AG04450 (cell line): ENCODE data around the gene YLPM1. TPM values are rescaled to one million over a fixed set of nuclear protein-coding genes. Genes with fewer than 3 reads are reported as not detected.

Experiments
- CTCF ChIA-PET: fragments of 300-600, 350-600 bp; formaldehyde crosslinking; extraction: SDS; loops from one replicate; lab custom pipeline; 2022; ENCODE audit warnings: antibody characterized with exemption, inconsistent platforms; lab: Charles Lee
- POLR2A ChIA-PET: fragments of 350-600 bp; formaldehyde crosslinking; extraction: SDS; loops from one replicate; lab custom pipeline; 2021; ENCODE audit warnings: antibody characterized with exemption, inconsistent platforms; lab: Yijun Ruan, JAX
- DNase-seq: peaks from one replicate; pipeline ENCODE4 v3.0.0-alpha.2; 2011; ENCODE audit warnings: low read depth, low spot score
- H3K27ac ChIP-seq: one replicate; pipeline ENCODE4 v1.5.1; 2012; ENCODE audit warnings: low read depth, low read length, control low read depth
- H3K27me3 ChIP-seq: one replicate; pipeline ENCODE4 v1.6.0; 2012; ENCODE audit warnings: low read length; ENCODE audit not compliant: control insufficient read depth, insufficient read depth
- H3K4me3 ChIP-seq: 2 replicates; pipeline ENCODE4 v1.5.1; 2011; ENCODE audit warnings: mild to moderate bottlenecking, low read depth, low read length, control low read depth
- H3K9me3 ChIP-seq: 2 replicates; pipeline ENCODE4 v1.5.1; 2012; ENCODE audit warnings: low read length; ENCODE audit not compliant: control insufficient read depth, insufficient read depth
- CTCF ChIP-seq: IDR thresholded peaks from 2 replicates; pipeline ENCODE4 v1.5.1; 2011; ENCODE audit warnings: low read depth, low read length, control low read depth, inconsistent platforms
- polyA plus RNA-seq: library from polyadenylated mRNA; depleted of rRNA; stranded (reverse); fragments of >200 nt; gene quantifications from 2 replicates; pipeline ENCODE4 v1.2.3, GENCODE V29; 2011

Gene YLPM1
- polyA plus RNA-seq, 1 experiment, result 15.3 TPM

DNA sequence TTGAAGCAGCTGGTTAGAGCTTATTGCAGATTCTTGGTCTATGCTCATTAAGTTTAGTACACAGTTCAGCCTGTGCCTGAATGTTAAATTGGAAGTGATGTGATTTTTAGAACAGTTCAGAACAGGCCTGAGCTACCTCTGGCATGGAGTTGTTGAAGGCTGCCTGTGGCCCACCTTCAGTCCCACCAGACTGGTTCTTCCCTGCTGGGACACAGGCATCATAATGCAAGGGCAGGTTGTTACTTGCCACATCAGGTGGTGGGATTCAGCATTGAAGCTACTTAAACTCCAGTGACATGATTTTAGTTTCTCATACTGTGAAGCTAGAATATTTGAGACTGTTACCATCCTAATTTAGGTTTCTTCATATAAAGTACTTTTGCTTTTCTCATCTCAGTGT lies 63.5 kb downstream of the YLPM1 start:
- DNase-seq, result no peak
- TF ChIP-seq CTCF, result no peak
- Histone ChIP-seq H3K4me3 (no peak overlapping the region), H3K9me3 (no peaks in the 10 kb centered on the region), H3K27me3 (no peaks in the 10 kb centered on the region), H3K27ac (no peak overlapping the region)
- POLR2A ChIA-PET, result no interaction called here
- CTCF ChIA-PET, result no interaction called here

GRCh38 chr14:74829251-74829650 lies 66.1 kb downstream of the YLPM1 start:
- CTCF ChIA-PET, result interaction anchor here (1.0 kb wide), 1 partner anchor 25 kb away, joined by 3 read pairs; no protein-coding TSS in a partner anchor
- no peak for TF ChIP-seq CTCF
- H3K4me3 ChIP-seq, result no peak overlapping the region
- POLR2A ChIA-PET, result no interaction called here
- DNase-seq, result no peak
- no peak overlapping the region for H3K27ac ChIP-seq
- no peaks in the 10 kb centered on the region for H3K9me3 ChIP-seq
- H3K27me3 ChIP-seq, result no peaks in the 10 kb centered on the region

GRCh38 chr14:74832849-74833248 lies 69.7 kb downstream of the YLPM1 start:
- Histone ChIP-seq H3K27me3 (no peaks in the 10 kb centered on the region), H3K27ac (no peak overlapping the region), H3K4me3 (no peak overlapping the region), H3K9me3 (no peaks in the 10 kb centered on the region)
- CTCF ChIA-PET, result no interaction called here
- no peak for TF ChIP-seq CTCF
- POLR2A ChIA-PET, result no interaction called here
- DNase-seq, result no peak

GRCh38 chr14:74834692-74835392 lies 71.7 kb downstream of the YLPM1 start:
- Histone ChIP-seq H3K27me3 (no peaks in the 10 kb centered on the region), H3K9me3 (no peaks in the 10 kb centered on the region), H3K27ac (peak overlapping the region; percentile 62), H3K4me3 (no peak overlapping the region)
- POLR2A ChIA-PET, result interaction anchor here (1.2 to 1.6 kb wide), 2 partner anchors 12 to 72 kb away, joined by 3 to 4 read pairs; partner anchors contain the start of gene YLPM1
- DNase-seq, result no peak
- CTCF ChIA-PET, result interaction anchor here (2.4 to 3.5 kb wide), 2 partner anchors 26 to 223 kb away, joined by 8 to 22 read pairs; partner anchors contain the start of gene LTBP2
- no peak for TF ChIP-seq CTCF

DNA sequence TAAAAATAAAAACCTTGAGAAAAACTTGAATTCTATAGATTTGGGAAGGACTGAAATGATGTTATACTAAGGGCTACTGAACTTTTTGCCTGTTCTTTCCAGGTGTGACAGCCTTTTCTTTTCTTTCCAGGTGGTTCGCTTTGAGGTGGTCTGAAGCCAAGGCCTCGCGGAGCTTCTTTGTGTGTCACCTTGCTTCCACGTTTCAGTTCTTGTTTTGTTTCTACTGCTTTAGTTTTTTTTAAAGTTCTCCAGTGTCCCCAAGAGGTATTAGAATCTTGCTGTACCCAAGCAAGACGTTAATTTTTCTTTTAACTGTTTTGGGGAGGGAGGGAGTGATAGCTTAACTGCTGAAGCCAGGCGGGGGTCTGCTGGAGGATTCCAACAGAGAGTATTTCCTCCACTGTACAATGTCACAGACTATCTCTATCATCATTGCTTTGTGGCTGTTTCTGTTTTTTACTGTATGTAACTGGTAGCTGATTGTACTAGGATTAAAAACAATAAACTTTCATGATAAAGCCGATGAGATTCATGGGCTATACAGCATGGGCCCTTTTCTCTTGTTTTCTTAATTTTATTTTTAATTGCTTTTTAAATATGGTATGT lies 72.6 kb downstream of the YLPM1 start:
- H3K9me3 ChIP-seq, result no peaks in the 10 kb centered on the region
- no peaks in the 10 kb centered on the region for H3K27me3 ChIP-seq
- POLR2A ChIA-PET, result interaction anchor here (1.2 to 1.6 kb wide), 2 partner anchors 11 to 72 kb away, joined by 3 to 4 read pairs; partner anchors contain the start of gene YLPM1
- no peak overlapping the region for H3K4me3 ChIP-seq
- CTCF ChIA-PET, result interaction anchor here (2.4 to 3.5 kb wide), 2 partner anchors 25 to 223 kb away, joined by 8 to 22 read pairs; partner anchors contain the start of gene LTBP2
- H3K27ac ChIP-seq, result no peak overlapping the region
- no peak for TF ChIP-seq CTCF
- DNase-seq, result no peak
